GM12878 (cell line): ENCODE measurements around the gene ALDH1L2. TPM values are rescaled to one million over a fixed set of nuclear protein-coding genes. Genes with fewer than 3 reads are reported as not detected.

Source experiments
- ATAC-seq: fragments of 200-7000 bp; cut with Tn5 transposase; 3 replicates; pipeline ENCODE4 v1.9.1; 2020; ENCODE audit warnings: mild to moderate bottlenecking, moderate library complexity
- BruUV-seq: library from RNA; stranded (reverse); fragments of 400-500 nt; replicated peaks from 2 replicates; lab custom pipeline; 2021; lab: Mats Ljungman, UMichigan
- CTCF ChIA-PET: fragments of 300-600 bp; sonication (Branson Sonifier 250); formaldehyde crosslinking; extraction: SDS; loops from one replicate; lab custom pipeline; 2021; ENCODE audit warnings: inconsistent platforms; lab: Yijun Ruan, JAX
- POLR2A ChIA-PET: fragments of 350-600 bp; formaldehyde crosslinking; extraction: SDS; loops from one replicate; lab custom pipeline; 2021; ENCODE audit warnings: inconsistent platforms; lab: Charles Lee
- RAD21 ChIA-PET: fragments of 300-600 bp; sonication (Branson Sonifier 250); formaldehyde crosslinking; loops from one replicate; lab custom pipeline; 2023; ENCODE audit warnings: antibody characterized with exemption; ENCODE audit not compliant: unreplicated experiment; lab: Charles Lee
- SMC1A ChIA-PET: fragments of 300-600 bp; sonication (Branson Sonifier 250); formaldehyde crosslinking; loops from one replicate; lab custom pipeline; 2023; ENCODE audit not compliant: unreplicated experiment, uncharacterized antibody; lab: Charles Lee
- DNase-seq: peaks from one replicate; pipeline ENCODE4 v3.0.0-alpha.2; 2011; ENCODE audit warnings: low read depth, low spot score
- FAIRE-seq: peaks from 3 replicates; lab custom pipeline; 2011; peaks lifted over from hg19 to GRCh38; lab: Jason Lieb, UNC
- H2AFZ ChIP-seq: 2 replicates; pipeline ENCODE4 v1.6.0; 2011; ENCODE audit warnings: low read depth, low read length, control low read depth; ENCODE audit not compliant: control insufficient read depth
- H3K27ac ChIP-seq: 2 replicates; pipeline ENCODE4 v1.5.1; 2011; ENCODE audit warnings: control low read depth; ENCODE audit not compliant: control insufficient read depth, insufficient read depth
- H3K27me3 ChIP-seq, 2 experiments: replicated peaks in 1 of 2; 2 replicates each; pipeline versions ENCODE4 v1.6.0 to v1.6.1; 2011; ENCODE audit warnings: low read length in 1 of 2; ENCODE audit not compliant: control insufficient read depth in 2 of 2, insufficient read depth in 2 of 2
- H3K36me3 ChIP-seq, 2 experiments: 2 replicates each; pipeline ENCODE4 v1.5.1; 2011; ENCODE audit warnings: low read length in 1 of 2; ENCODE audit not compliant: control insufficient read depth in 2 of 2, insufficient read depth in 2 of 2
- H3K4me1 ChIP-seq: 2 replicates; pipeline ENCODE4 v1.6.1; 2011; ENCODE audit warnings: mild to moderate bottlenecking, low read length, moderate library complexity, mixed read lengths; ENCODE audit not compliant: control insufficient read depth, insufficient read depth
- H3K4me2 ChIP-seq: 2 replicates; pipeline ENCODE4 v1.6.0; 2011; ENCODE audit warnings: control low read depth; ENCODE audit not compliant: control insufficient read depth, insufficient read depth
- H3K4me3 ChIP-seq: fragments of 200-600 bp; sonication (generic); 2 replicates; pipeline ENCODE4 v1.5.1; 2016
- H3K79me2 ChIP-seq: 2 replicates; pipeline ENCODE4 v1.6.0; 2011; ENCODE audit warnings: low read length; ENCODE audit not compliant: control insufficient read depth, insufficient read depth
- H3K9ac ChIP-seq: 2 replicates; pipeline ENCODE4 v1.8.0; 2011; ENCODE audit warnings: low read length, control low read depth, mixed read lengths; ENCODE audit not compliant: control insufficient read depth, insufficient read depth
- H3K9me3 ChIP-seq: replicated peaks from 3 replicates; pipeline ENCODE4 v1.5.1; 2011; ENCODE audit warnings: mild to moderate bottlenecking, low read length; ENCODE audit not compliant: control insufficient read depth, insufficient read depth
- H4K20me1 ChIP-seq: 2 replicates; pipeline ENCODE4 v1.6.0; 2011; ENCODE audit not compliant: control insufficient read depth, insufficient read depth
- BCL11A ChIP-seq: IDR thresholded peaks from 2 replicates; pipeline ENCODE4 v1.6.1; 2011; ENCODE audit warnings: low read depth, low read length
- CBFB ChIP-seq: IDR thresholded peaks from 2 replicates; pipeline ENCODE4 v1.6.1; 2016; ENCODE audit warnings: antibody characterized with exemption, low read depth
- FOXM1 ChIP-seq: IDR thresholded peaks from 2 replicates; pipeline ENCODE4 v1.6.1; 2012; ENCODE audit warnings: low read depth, mild to moderate bottlenecking, inconsistent platforms, low read length, moderate library complexity
- GABPA ChIP-seq: IDR thresholded peaks from 2 replicates; pipeline ENCODE4 v1.6.1; 2014; ENCODE audit warnings: antibody characterized with exemption, low read depth, mild to moderate bottlenecking, inconsistent platforms
- IRF3 ChIP-seq: fragments of 450-650 bp; IDR thresholded peaks from 2 replicates; pipeline ENCODE4 v1.6.1; 2014; ENCODE audit warnings: mild to moderate bottlenecking
- JUND ChIP-seq: IDR thresholded peaks from 2 replicates; pipeline ENCODE4 v1.6.1; 2012; ENCODE audit warnings: low read depth, mild to moderate bottlenecking, low read length, improper control_type of control experiment, moderate library complexity
- KAT2A ChIP-seq: conservative IDR thresholded peaks from 2 replicates; pipeline ENCODE4 v1.6.1; 2011; ENCODE audit warnings: low read depth, low read length; ENCODE audit not compliant: control insufficient read depth
- MTA2 ChIP-seq: fragments of 450-650 bp; IDR thresholded peaks from 2 replicates; pipeline ENCODE4 v1.6.1; 2016; ENCODE audit warnings: low read depth, mild to moderate bottlenecking, moderate library complexity
- NFYA ChIP-seq: IDR thresholded peaks from 2 replicates; pipeline ENCODE4 v1.6.1; 2011; ENCODE audit warnings: low read depth, mild to moderate bottlenecking, low read length, improper control_type of control experiment, borderline replicate concordance
- NKRF ChIP-seq: fragments of 450-650 bp; conservative IDR thresholded peaks from 2 replicates; pipeline ENCODE4 v1.6.1; 2017; ENCODE audit warnings: mild to moderate bottlenecking, moderate library complexity
- NR2C1 ChIP-seq: fragments of 450-650 bp; IDR thresholded peaks from 2 replicates; pipeline ENCODE4 v1.6.1; 2017; ENCODE audit warnings: antibody characterized with exemption, mild to moderate bottlenecking, moderate library complexity
- NR2F1 ChIP-seq: fragments of 450-650 bp; conservative IDR thresholded peaks from 2 replicates; pipeline ENCODE4 v1.6.1; 2017; ENCODE audit warnings: mild to moderate bottlenecking
- POLR2A ChIP-seq: IDR thresholded peaks from 2 replicates; pipeline ENCODE4 v1.6.1; 2011; ENCODE audit warnings: low read depth, mild to moderate bottlenecking, low read length
- SIN3A ChIP-seq: IDR thresholded peaks from 2 replicates; pipeline ENCODE4 v1.6.1; 2012; ENCODE audit warnings: low read depth, low read length, improper control_type of control experiment
- TARDBP ChIP-seq: IDR thresholded peaks from 2 replicates; pipeline ENCODE4 v1.6.1; 2016; ENCODE audit warnings: borderline replicate concordance
- TBL1XR1 ChIP-seq: IDR thresholded peaks from 2 replicates; pipeline ENCODE4 v1.6.1; 2012; ENCODE audit warnings: low read depth, low read length, improper control_type of control experiment
- WRNIP1 ChIP-seq: IDR thresholded peaks from 2 replicates; pipeline ENCODE4 v1.6.1; 2011; ENCODE audit warnings: low read depth, low read length, improper control_type of control experiment, borderline replicate concordance
- ZNF384 ChIP-seq: IDR thresholded peaks from 2 replicates; pipeline ENCODE4 v1.6.1; 2012; ENCODE audit warnings: low read depth, mild to moderate bottlenecking, low read length, improper control_type of control experiment, borderline replicate concordance
- WGBS: methylation state at CpG from one replicate; pipeline ENCODE4 v1.1.6; 2016; ENCODE audit warnings: low lambda C conversion rate; ENCODE audit not compliant: insufficient replicate concordance, insufficient coverage; ENCODE audit errors: missing lambda C conversion rate; 5-methylcytosine and 5-hydroxymethylcytosine counted together
- in situ Hi-C: fragments of 300-500 bp; cut with MboI; formaldehyde crosslinking; loops from 9 replicates; pipeline ENCODE4 v1.14.3; 2018; ENCODE audit warnings: mixed read lengths
- intact Hi-C: fragments of 100-400 bp; cut with micrococcal nuclease; formaldehyde crosslinking; loops from one replicate; pipeline ENCODE4 v1.14.2; 2022; ENCODE audit not compliant: unreplicated experiment
- polyA plus RNA-seq, 11 experiments: library from polyadenylated mRNA; depleted of rRNA in 4 of 11; unstranded in 6 of 11; stranded (reverse) in 5 of 11; fragments of >200 nt; fragmentation: Nextera tagmentation in 4 of 11; fragmentation: Illumina TruSeq in 1 of 11; extraction: Ambion mirVana in 4 of 11; extraction: Trizol in 1 of 11; gene quantifications; 1 replicate in 1 of 11; 2 replicates in 10 of 11; pipeline versions ENCODE4 v1.2.1 to v1.2.3, GENCODE V29; 2011 to 2016; ENCODE audit warnings: inconsistent platforms in 2 of 11, missing spikeins in 2 of 11, low read depth in 1 of 11
- total RNA-seq, 4 experiments: library from RNA; depleted of rRNA in 3 of 4; stranded (reverse); fragments of >200 nt in 3 of 4; fragmentation: Illumina TruSeq in 1 of 4; extraction: Trizol in 1 of 4; gene quantifications; 2 replicates each; pipeline versions ENCODE4 v1.2.1 to v1.2.3, GENCODE V29; 2013 to 2021

ALDH1L2 gene
- total and polyA plus RNA-seq, 10 of the 15 experiments (the other 5 are each of a cell fraction or from before 2014, with no cell fraction given) = 0.15 to 13.7 (median 8.5) TPM

- 98% methylated on average over 9 of the region's 9 CpGs for WGBS
- no peaks in the 10 kb centered on the region for H3K79me2 ChIP-seq
- TF ChIP-seq KAT2A (no peak), SIN3A (no peak), NR2F1 (no peak), CBFB (no peak), WRNIP1 (no peak), NR2C1 (no peak), NFYA (no peak), MTA2 (no peak), TARDBP (no peak), ZNF384 (no peak), JUND (no peak), TBL1XR1 (no peak), IRF3 (no peak), GABPA (no peak), POLR2A (no peak), FOXM1 (no peak), BCL11A (no peak), NKRF (no peak)
- RAD21 ChIA-PET = no interaction called here
- no peak overlapping the region for H3K27ac ChIP-seq
- DNase-seq (no peak), ATAC-seq (no peak), FAIRE-seq (no peak)
- no peak overlapping the region for H3K4me2 ChIP-seq
- no peaks in the 10 kb centered on the region; the same call in 2 of the 3 replicates for H3K9me3 ChIP-seq
- intact Hi-C loops (no loop called here), in situ Hi-C loops (no loop called here)
- H3K36me3 ChIP-seq = peaks cover 1 to 5% of the 10 kb centered on the region in 2 experiments; a peak in 1 of 4 replicates
- no peaks in the 10 kb centered on the region for H4K20me1 ChIP-seq
- H3K4me3 ChIP-seq = no peak overlapping the region
- no peak overlapping the region for H3K9ac ChIP-seq
- no peak overlapping the region for H2AFZ ChIP-seq
- BruUV-seq = no TSS peak
- CTCF ChIA-PET = no interaction called here
- POLR2A ChIA-PET = no interaction called here
- no peaks in the 10 kb centered on the region for H3K4me1 ChIP-seq
- SMC1A ChIA-PET = interaction anchor here (1.0 kb wide), 1 partner anchor 11 kb away, joined by 3 read pairs; no protein-coding TSS in a partner anchor
- H3K27me3 ChIP-seq = no peaks in the 10 kb centered on the region
Measured at GRCh38 chr12:105018776-105019175, 65.5 kb downstream of the ALDH1L2 start.
